ENCODE results near the gene PDE4D.

PDE4D gene

GRCh38 chr5:59436364-59437148 is 457.0 kb downstream of the PDE4D start:
- Histone ChIP-seq H3K36me3 (ENCODE audit: control insufficient read depth, insufficient read depth, low read length) (no peaks in the 10 kb centered on the region), H3K9me3 (ENCODE audit: control insufficient read depth, low read length) (no peaks in the 10 kb centered on the region), H3K27ac (ENCODE audit: insufficient read depth, low read depth, low read length, poor library complexity, severe bottlenecking) (no peak overlapping the region), H3K4me1 (ENCODE audit: control insufficient read depth, insufficient read depth, low read length) (no peaks in the 10 kb centered on the region), H3K27me3 (ENCODE audit: control insufficient read depth, insufficient read depth, low read length, poor library complexity, severe bottlenecking) (no peaks in the 10 kb centered on the region), H3K4me3 (ENCODE audit: insufficient read depth, low read depth, low read length) (no peak overlapping the region)
- WGBS, 2 experiments: 92% methylated on average over 3 to 5 of the region's 5 CpGs

DNA sequence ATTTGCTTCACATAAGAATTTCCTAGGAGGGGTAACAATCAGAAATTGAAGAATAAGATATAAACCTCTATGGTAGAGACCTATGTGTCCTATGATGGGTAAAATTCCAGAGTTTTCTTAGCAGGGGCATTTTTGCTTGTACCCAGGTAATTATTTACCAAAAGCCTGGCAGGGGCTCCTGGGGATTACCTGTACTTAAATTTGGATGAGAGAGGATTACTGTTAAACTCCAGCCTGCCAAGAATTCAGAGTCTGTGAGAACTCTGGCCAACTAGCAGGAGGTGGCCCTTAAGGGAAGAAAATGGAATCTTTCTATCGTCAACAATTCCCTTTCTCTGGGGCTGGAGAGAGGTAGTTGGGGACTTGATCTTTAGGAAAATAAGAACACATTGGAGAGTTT is 460.4 kb downstream of the PDE4D start:
- WGBS, 2 experiments: 42 to 80% methylated on average over 1 of the region's 1 CpG
- no peaks in the 10 kb centered on the region for H3K4me1 ChIP-seq (ENCODE audit: control insufficient read depth, insufficient read depth, low read length)
- H3K36me3 ChIP-seq (ENCODE audit: control insufficient read depth, insufficient read depth, low read length): no peaks in the 10 kb centered on the region
- no peaks in the 10 kb centered on the region for H3K27me3 ChIP-seq (ENCODE audit: control insufficient read depth, insufficient read depth, low read length, poor library complexity, severe bottlenecking)
- no peaks in the 10 kb centered on the region for H3K9me3 ChIP-seq (ENCODE audit: control insufficient read depth, low read length)
- no peak overlapping the region for H3K4me3 ChIP-seq (ENCODE audit: insufficient read depth, low read depth, low read length)
- H3K27ac ChIP-seq (ENCODE audit: insufficient read depth, low read depth, low read length, poor library complexity, severe bottlenecking): no peak overlapping the region

DNA sequence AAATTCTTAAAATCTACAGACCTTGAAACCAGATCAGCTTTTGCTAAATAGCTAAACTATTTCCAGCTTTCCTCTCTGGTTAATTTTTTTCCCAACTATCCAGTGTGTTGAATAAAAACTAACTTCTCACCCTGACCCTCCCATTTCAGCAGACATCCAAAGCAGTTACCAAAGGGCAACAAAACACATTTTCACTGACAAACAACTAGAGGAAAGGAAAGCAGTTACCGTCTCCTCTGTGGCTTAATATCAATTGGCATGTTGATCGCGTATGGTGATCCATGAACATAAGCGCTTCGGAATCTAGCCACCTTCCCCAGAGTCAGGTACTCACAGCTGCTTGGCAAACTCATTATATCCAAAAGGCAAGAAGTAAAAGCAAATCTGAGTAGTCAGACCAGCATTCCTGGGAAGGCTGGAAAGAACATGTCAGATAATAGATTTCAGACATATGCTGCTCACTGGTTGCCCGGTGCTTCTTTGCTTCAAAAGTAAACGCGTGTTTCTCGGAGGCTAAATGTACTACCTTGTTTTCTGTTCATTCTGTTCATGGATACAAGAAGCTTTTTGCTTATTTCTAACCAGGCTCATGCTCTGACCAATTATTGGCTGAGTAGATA is 463.4 kb downstream of the PDE4D start:
- H3K36me3 ChIP-seq (ENCODE audit: control insufficient read depth, insufficient read depth, low read length): no peaks in the 10 kb centered on the region
- H3K9me3 ChIP-seq (ENCODE audit: control insufficient read depth, low read length): no peaks in the 10 kb centered on the region
- no peaks in the 10 kb centered on the region for H3K4me1 ChIP-seq (ENCODE audit: control insufficient read depth, insufficient read depth, low read length)
- H3K27ac ChIP-seq (ENCODE audit: insufficient read depth, low read depth, low read length, poor library complexity, severe bottlenecking): no peak overlapping the region
- H3K4me3 ChIP-seq (ENCODE audit: insufficient read depth, low read depth, low read length): no peak overlapping the region
- H3K27me3 ChIP-seq (ENCODE audit: control insufficient read depth, insufficient read depth, low read length, poor library complexity, severe bottlenecking): no peaks in the 10 kb centered on the region
- whole genome bisulfite sequencing, 2 experiments: 93 to 95% methylated on average over 9 of the region's 9 CpGs

DNA sequence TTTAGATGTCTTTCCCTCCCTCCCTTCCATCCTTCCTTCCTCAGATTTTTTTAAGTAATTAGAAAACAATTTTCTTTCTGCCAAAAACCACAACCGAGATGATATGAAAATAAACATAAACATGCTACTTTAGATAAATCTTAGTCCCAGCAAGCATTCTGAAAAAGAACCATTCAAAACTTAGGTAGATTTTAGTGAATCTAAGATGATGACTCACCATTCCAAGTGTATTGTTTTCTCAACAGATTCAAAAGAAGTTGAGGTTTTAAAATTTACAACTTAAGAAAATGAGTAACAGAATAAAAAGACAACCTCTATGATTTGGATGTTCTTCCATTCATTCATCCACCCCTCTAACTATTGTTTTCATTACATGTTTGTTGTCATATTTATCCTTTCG is 465.1 kb downstream of the PDE4D start:
- WGBS, 2 experiments: 100% methylated on average over 1 of the region's 2 CpGs; no CpG with 5 or more reads in 1 of the 2 experiments
- Histone ChIP-seq H3K36me3 (ENCODE audit: control insufficient read depth, insufficient read depth, low read length) (no peaks in the 10 kb centered on the region), H3K4me3 (ENCODE audit: insufficient read depth, low read depth, low read length) (no peak overlapping the region), H3K27me3 (ENCODE audit: control insufficient read depth, insufficient read depth, low read length, poor library complexity, severe bottlenecking) (no peaks in the 10 kb centered on the region), H3K4me1 (ENCODE audit: control insufficient read depth, insufficient read depth, low read length) (no peaks in the 10 kb centered on the region), H3K27ac (ENCODE audit: insufficient read depth, low read depth, low read length, poor library complexity, severe bottlenecking) (no peak overlapping the region), H3K9me3 (ENCODE audit: control insufficient read depth, low read length) (no peaks in the 10 kb centered on the region)

DNA sequence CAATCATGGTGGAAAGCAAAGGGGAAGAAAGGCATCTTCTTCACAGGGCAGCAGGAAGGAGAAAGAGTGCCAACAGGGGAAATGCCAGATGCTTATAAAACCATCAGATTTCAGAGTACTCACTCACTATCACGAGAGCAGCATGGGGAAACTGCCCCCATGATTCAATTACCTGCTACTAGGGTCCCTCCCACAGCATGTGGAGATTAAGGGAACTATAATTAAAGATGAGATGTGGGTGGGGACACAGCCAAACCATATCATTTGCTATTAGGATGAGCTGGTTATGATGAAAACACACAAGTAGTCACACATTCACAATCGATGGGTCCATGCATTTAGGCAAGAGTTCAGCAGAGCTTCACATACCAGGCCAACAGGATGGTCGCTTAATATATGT is 469.0 kb downstream of the PDE4D start:
- H3K36me3 ChIP-seq (ENCODE audit: control insufficient read depth, insufficient read depth, low read length): no peaks in the 10 kb centered on the region

GRCh38 chr5:59423021-59423420 is 470.5 kb downstream of the PDE4D start:
- Histone ChIP-seq H3K27me3 (ENCODE audit: control insufficient read depth, insufficient read depth, low read length, poor library complexity, severe bottlenecking) (no peaks in the 10 kb centered on the region), H3K36me3 (ENCODE audit: control insufficient read depth, insufficient read depth, low read length) (no peaks in the 10 kb centered on the region), H3K27ac (ENCODE audit: insufficient read depth, low read depth, low read length, poor library complexity, severe bottlenecking) (no peak overlapping the region), H3K9me3 (ENCODE audit: control insufficient read depth, low read length) (no peaks in the 10 kb centered on the region), H3K4me3 (ENCODE audit: insufficient read depth, low read depth, low read length) (no peak overlapping the region), H3K4me1 (ENCODE audit: control insufficient read depth, insufficient read depth, low read length) (no peaks in the 10 kb centered on the region)

More for the DNA sequence above, 469.0 kb downstream of the PDE4D start:
- H3K9me3 ChIP-seq (ENCODE audit: control insufficient read depth, low read length): no peaks in the 10 kb centered on the region
- no peak overlapping the region for H3K27ac ChIP-seq (ENCODE audit: insufficient read depth, low read depth, low read length, poor library complexity, severe bottlenecking)
- no peak overlapping the region for H3K4me3 ChIP-seq (ENCODE audit: insufficient read depth, low read depth, low read length)
- no peaks in the 10 kb centered on the region for H3K27me3 ChIP-seq (ENCODE audit: control insufficient read depth, insufficient read depth, low read length, poor library complexity, severe bottlenecking)
- no peaks in the 10 kb centered on the region for H3K4me1 ChIP-seq (ENCODE audit: control insufficient read depth, insufficient read depth, low read length)
- WGBS, 2 experiments: 86 to 100% methylated on average over 2 of the region's 3 CpGs

GRCh38 chr5:59421986-59422941 is 471.3 kb downstream of the PDE4D start:
- Histone ChIP-seq H3K4me3 (ENCODE audit: insufficient read depth, low read depth, low read length) (no peak overlapping the region), H3K36me3 (ENCODE audit: control insufficient read depth, insufficient read depth, low read length) (no peaks in the 10 kb centered on the region), H3K27ac (ENCODE audit: insufficient read depth, low read depth, low read length, poor library complexity, severe bottlenecking) (no peak overlapping the region), H3K27me3 (ENCODE audit: control insufficient read depth, insufficient read depth, low read length, poor library complexity, severe bottlenecking) (no peaks in the 10 kb centered on the region), H3K4me1 (ENCODE audit: control insufficient read depth, insufficient read depth, low read length) (no peaks in the 10 kb centered on the region), H3K9me3 (ENCODE audit: control insufficient read depth, low read length) (no peaks in the 10 kb centered on the region)
- 88 to 92% methylated on average over 4 to 5 of the region's 6 CpGs for WGBS, 2 experiments

- H3K27me3 ChIP-seq (ENCODE audit: control insufficient read depth, insufficient read depth, low read length, poor library complexity, severe bottlenecking): no peaks in the 10 kb centered on the region
- 97 to 100% methylated on average over 7 of the region's 7 CpGs for whole genome bisulfite sequencing, 2 experiments
- H3K4me1 ChIP-seq (ENCODE audit: control insufficient read depth, insufficient read depth, low read length): no peaks in the 10 kb centered on the region
- no peaks in the 10 kb centered on the region for H3K36me3 ChIP-seq (ENCODE audit: control insufficient read depth, insufficient read depth, low read length)
- H3K27ac ChIP-seq (ENCODE audit: insufficient read depth, low read depth, low read length, poor library complexity, severe bottlenecking): no peak overlapping the region
- no peaks in the 10 kb centered on the region for H3K9me3 ChIP-seq (ENCODE audit: control insufficient read depth, low read length)
- H3K4me3 ChIP-seq (ENCODE audit: insufficient read depth, low read depth, low read length): no peak overlapping the region
These were observed 472.9 kb downstream of the PDE4D start for GRCh38 chr5:59420596-59420995.

DNA sequence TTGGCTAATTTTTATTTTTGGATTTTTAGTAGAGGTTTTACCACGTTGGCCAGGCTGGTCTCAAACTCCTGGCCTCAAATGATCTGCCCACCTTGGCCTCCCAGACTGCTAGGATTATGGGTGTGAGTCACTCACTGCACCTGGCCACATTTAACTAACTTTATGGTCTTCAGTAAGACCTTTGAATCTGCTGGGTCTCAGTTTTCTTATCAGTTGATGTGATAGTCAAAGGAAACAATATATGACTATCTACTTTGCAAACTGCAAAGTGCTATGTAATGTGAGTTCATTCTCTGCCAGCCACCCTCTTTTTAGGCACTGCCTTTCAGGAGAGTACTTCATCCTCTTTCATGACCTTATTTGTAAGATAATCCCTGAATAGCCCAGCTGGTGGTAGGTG is 474.7 kb downstream of the PDE4D start:
- 59 to 71% methylated on average over 1 of the region's 1 CpG for WGBS, 2 experiments
- H3K27ac ChIP-seq (ENCODE audit: insufficient read depth, low read depth, low read length, poor library complexity, severe bottlenecking): no peak overlapping the region
- no peaks in the 10 kb centered on the region for H3K4me1 ChIP-seq (ENCODE audit: control insufficient read depth, insufficient read depth, low read length)
- no peaks in the 10 kb centered on the region for H3K9me3 ChIP-seq (ENCODE audit: control insufficient read depth, low read length)
- no peak overlapping the region for H3K4me3 ChIP-seq (ENCODE audit: insufficient read depth, low read depth, low read length)
- H3K27me3 ChIP-seq (ENCODE audit: control insufficient read depth, insufficient read depth, low read length, poor library complexity, severe bottlenecking): no peaks in the 10 kb centered on the region
- H3K36me3 ChIP-seq (ENCODE audit: control insufficient read depth, insufficient read depth, low read length): no peaks in the 10 kb centered on the region

- Histone ChIP-seq H3K27ac (ENCODE audit: insufficient read depth, low read depth, low read length, poor library complexity, severe bottlenecking) (no peak overlapping the region), H3K4me1 (ENCODE audit: control insufficient read depth, insufficient read depth, low read length) (no peaks in the 10 kb centered on the region), H3K4me3 (ENCODE audit: insufficient read depth, low read depth, low read length) (no peak overlapping the region), H3K9me3 (ENCODE audit: control insufficient read depth, low read length) (no peaks in the 10 kb centered on the region), H3K27me3 (ENCODE audit: control insufficient read depth, insufficient read depth, low read length, poor library complexity, severe bottlenecking) (no peaks in the 10 kb centered on the region), H3K36me3 (ENCODE audit: control insufficient read depth, insufficient read depth, low read length) (no peaks in the 10 kb centered on the region)
- WGBS, 2 experiments: 91 to 100% methylated on average over 1 of the region's 1 CpG
These were observed 477.1 kb downstream of the PDE4D start for GRCh38 chr5:59416451-59416850.
